ENCODE measurements around the gene PABPC1L. TPM values are rescaled to one million over a fixed set of nuclear protein-coding genes. Genes with fewer than 3 reads are reported as not detected.

Gene PABPC1L
- total RNA-seq, 1 donor from 2014 or later, result 83.6 TPM

DNA sequence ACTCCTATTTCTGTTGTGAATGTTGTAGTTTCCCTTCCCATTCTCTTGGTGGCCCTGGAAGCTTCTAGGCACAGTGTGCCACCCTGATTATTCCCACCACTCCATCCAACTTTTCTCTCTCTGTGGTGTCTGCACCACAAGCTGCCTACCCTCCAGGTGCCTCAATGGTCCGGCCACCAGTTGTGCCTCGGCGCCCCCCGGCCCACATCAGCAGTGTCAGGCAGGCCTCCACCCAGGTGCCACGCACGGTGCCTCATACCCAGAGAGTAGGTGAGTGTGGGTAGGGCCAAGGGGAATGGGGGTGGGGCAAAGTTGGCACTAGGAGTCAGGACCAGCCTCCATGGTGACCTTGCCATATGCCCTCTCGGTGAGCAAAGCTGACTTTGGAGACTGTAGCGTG is 23.1 kb downstream of the PABPC1L start:
- no peak for DNase-seq (ENCODE audit: low spot score)
- no peaks in the 10 kb centered on the region for H3K4me1 Mint-ChIP-seq (ENCODE audit: low read depth)
- H3K9me3 Mint-ChIP-seq, result no peaks in the 10 kb centered on the region
- H3K27ac Mint-ChIP-seq, result no peak overlapping the region
- H3K36me3 Mint-ChIP-seq (ENCODE audit: low read depth), result peaks cover 44% of the 10 kb centered on the region
- no peak overlapping the region for H3K4me3 Mint-ChIP-seq (ENCODE audit: low read depth)
- intact Hi-C loops (cut with micrococcal nuclease), result no loop called here
- no peaks in the 10 kb centered on the region for H3K27me3 Mint-ChIP-seq (ENCODE audit: low read depth)

DNA sequence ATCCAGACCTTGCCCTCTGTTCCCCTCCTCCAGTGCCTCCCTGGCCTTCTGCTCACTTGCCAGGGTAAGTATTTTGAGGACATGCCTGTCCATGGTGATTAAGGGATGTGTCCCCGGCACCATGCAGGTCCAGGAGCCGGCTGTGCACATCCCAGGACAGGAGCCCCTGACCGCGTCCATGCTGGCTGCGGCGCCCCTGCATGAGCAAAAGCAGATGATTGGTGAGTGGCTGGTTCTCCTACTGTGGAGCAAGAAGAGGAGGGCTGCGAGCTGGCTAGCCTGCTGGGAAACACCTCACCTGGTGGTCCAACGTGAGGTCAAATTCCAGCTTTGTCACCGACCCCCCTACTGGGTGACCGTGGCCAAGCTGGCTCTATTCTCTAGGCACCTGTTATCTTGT is 26.6 kb downstream of the PABPC1L start:
- Mint-ChIP-seq H3K27ac (no peak overlapping the region), H3K4me3 (ENCODE audit: low read depth) (no peak overlapping the region), H3K27me3 (ENCODE audit: low read depth) (no peaks in the 10 kb centered on the region), H3K9me3 (no peaks in the 10 kb centered on the region), H3K4me1 (ENCODE audit: low read depth) (peaks cover 2% of the 10 kb centered on the region), H3K36me3 (ENCODE audit: low read depth) (peaks cover 48% of the 10 kb centered on the region)
- no peak for DNase-seq (ENCODE audit: low spot score)
- intact Hi-C loops (cut with micrococcal nuclease), result no loop called here

DNA sequence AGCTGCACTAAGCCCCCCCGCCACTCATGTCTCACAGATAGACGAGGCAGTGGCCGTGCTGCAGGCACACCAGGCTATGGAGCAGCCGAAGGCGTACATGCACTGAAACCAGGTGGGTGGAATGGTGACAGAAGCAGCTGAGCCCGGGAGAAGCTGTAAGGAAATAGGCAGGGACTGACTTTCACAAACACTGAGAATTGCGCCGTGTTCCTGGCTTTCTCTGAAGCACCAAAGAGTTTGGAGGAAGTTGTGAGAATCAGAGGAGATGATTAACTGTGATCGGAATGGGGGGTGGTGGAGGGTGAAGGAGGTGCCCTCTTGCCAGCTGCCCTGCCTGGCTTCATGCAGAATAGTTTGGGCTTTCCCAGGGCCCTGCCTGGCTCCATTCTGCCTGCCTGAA is 28.8 kb downstream of the PABPC1L start:
- Mint-ChIP-seq H3K27ac (peak overlapping the region; percentile 18), H3K4me3 (ENCODE audit: low read depth) (no peak overlapping the region), H3K9me3 (no peaks in the 10 kb centered on the region), H3K4me1 (ENCODE audit: low read depth) (peaks cover 2% of the 10 kb centered on the region), H3K27me3 (ENCODE audit: low read depth) (no peaks in the 10 kb centered on the region), H3K36me3 (ENCODE audit: low read depth) (peaks cover 55% of the 10 kb centered on the region)
- DNase-seq (ENCODE audit: low spot score), result no peak
- intact Hi-C loops (cut with micrococcal nuclease), result no loop called here

- peaks cover 2% of the 10 kb centered on the region for H3K4me1 Mint-ChIP-seq (ENCODE audit: low read depth)
- DNase-seq (ENCODE audit: low spot score), result no peak
- H3K27ac Mint-ChIP-seq, result no peak overlapping the region
- no peaks in the 10 kb centered on the region for H3K27me3 Mint-ChIP-seq (ENCODE audit: low read depth)
- no peaks in the 10 kb centered on the region for H3K9me3 Mint-ChIP-seq
- intact Hi-C loops (cut with micrococcal nuclease), result no loop called here
- peaks cover 73% of the 10 kb centered on the region for H3K36me3 Mint-ChIP-seq (ENCODE audit: low read depth)
- H3K4me3 Mint-ChIP-seq (ENCODE audit: low read depth), result no peak overlapping the region
Measured at GRCh38 chr20:44941120-44941691, 31.3 kb downstream of the PABPC1L start.

GRCh38 chr20:44942264-44942973 is 32.6 kb downstream of the PABPC1L start:
- intact Hi-C loops (cut with micrococcal nuclease), result no loop called here
- H3K36me3 Mint-ChIP-seq (ENCODE audit: low read depth), result peaks cover 71% of the 10 kb centered on the region
- peaks cover 2% of the 10 kb centered on the region for H3K4me1 Mint-ChIP-seq (ENCODE audit: low read depth)
- no peak overlapping the region for H3K27ac Mint-ChIP-seq
- no peaks in the 10 kb centered on the region for H3K9me3 Mint-ChIP-seq
- H3K27me3 Mint-ChIP-seq (ENCODE audit: low read depth), result no peaks in the 10 kb centered on the region
- DNase-seq (ENCODE audit: low spot score), result no peak
- no peak overlapping the region for H3K4me3 Mint-ChIP-seq (ENCODE audit: low read depth)

DNA sequence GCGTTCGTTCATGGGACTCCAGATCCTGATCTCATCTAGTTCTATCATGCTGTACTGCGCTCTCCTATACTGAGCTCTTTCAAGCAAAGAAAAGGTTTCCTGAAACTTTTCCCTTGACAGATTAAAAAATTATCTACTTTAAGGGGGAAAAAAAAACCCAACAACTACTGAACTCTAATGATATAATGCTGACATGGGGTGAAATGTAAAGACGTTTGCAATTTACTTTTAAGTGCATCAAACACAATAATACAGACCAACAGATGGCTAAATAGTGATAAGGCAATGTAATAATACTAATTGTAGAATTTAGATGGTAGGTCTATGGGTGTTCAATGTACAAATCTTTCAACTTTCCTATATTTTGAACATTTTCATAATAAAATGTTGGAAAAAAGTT is 34.0 kb downstream of the PABPC1L start:
- no peaks in the 10 kb centered on the region for H3K4me1 Mint-ChIP-seq (ENCODE audit: low read depth)
- no peaks in the 10 kb centered on the region for H3K27me3 Mint-ChIP-seq (ENCODE audit: low read depth)
- H3K36me3 Mint-ChIP-seq (ENCODE audit: low read depth), result peaks cover 81% of the 10 kb centered on the region
- DNase-seq (ENCODE audit: low spot score), result no peak
- no peak overlapping the region for H3K27ac Mint-ChIP-seq
- no peaks in the 10 kb centered on the region for H3K9me3 Mint-ChIP-seq
- intact Hi-C loops (cut with micrococcal nuclease), result no loop called here
- H3K4me3 Mint-ChIP-seq (ENCODE audit: low read depth), result no peak overlapping the region

- Mint-ChIP-seq H3K4me1 (ENCODE audit: low read depth) (no peaks in the 10 kb centered on the region), H3K36me3 (ENCODE audit: low read depth) (peaks cover 87% of the 10 kb centered on the region), H3K4me3 (ENCODE audit: low read depth) (no peak overlapping the region), H3K27ac (no peak overlapping the region), H3K27me3 (ENCODE audit: low read depth) (no peaks in the 10 kb centered on the region), H3K9me3 (no peaks in the 10 kb centered on the region)
- DNase-seq (ENCODE audit: low spot score), result no peak
- intact Hi-C loops (cut with micrococcal nuclease), result no loop called here
Measured at GRCh38 chr20:44945261-44945660, 35.4 kb downstream of the PABPC1L start.

DNA sequence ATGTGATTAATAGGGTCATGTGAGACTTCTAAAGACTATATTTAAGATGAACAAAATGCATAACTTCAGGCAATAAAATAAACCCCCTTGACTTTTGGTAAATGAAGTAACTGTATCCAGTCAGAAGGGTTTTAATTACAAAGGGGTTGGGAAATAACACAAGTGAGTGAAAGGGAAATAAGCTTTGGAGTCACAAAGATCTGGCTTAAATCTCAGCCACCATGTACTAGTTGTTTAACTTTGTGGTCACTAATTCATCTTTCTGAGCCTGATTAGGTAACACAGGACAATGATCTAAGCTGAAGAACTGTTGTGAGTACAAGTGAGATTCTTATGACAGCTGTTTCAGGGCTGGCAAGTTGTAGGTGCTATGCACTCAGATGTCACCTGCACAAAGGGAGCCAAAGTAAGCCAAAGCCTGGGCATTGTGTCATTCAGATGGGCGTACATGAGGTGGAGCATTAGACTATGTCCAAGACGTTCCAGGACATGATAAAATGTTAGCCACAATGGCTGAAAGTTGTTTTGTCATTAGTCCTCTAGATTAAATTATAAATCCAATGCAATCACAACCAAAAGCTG is 36.5 kb downstream of the PABPC1L start:
- intact Hi-C loops (cut with micrococcal nuclease), result no loop called here
- Mint-ChIP-seq H3K36me3 (ENCODE audit: low read depth) (peaks cover 87% of the 10 kb centered on the region), H3K27ac (no peak overlapping the region)

GRCh38 chr20:44948107-44948506 is 38.2 kb downstream of the PABPC1L start:
- intact Hi-C loops (cut with micrococcal nuclease), result no loop called here
- no peak overlapping the region for H3K4me3 Mint-ChIP-seq (ENCODE audit: low read depth)
- H3K4me1 Mint-ChIP-seq (ENCODE audit: low read depth), result peaks cover 4% of the 10 kb centered on the region
- DNase-seq (ENCODE audit: low spot score), result no peak
- H3K36me3 Mint-ChIP-seq (ENCODE audit: low read depth), result peaks cover 89% of the 10 kb centered on the region
- no peak overlapping the region for H3K27ac Mint-ChIP-seq
- H3K27me3 Mint-ChIP-seq (ENCODE audit: low read depth), result no peaks in the 10 kb centered on the region
- H3K9me3 Mint-ChIP-seq, result no peaks in the 10 kb centered on the region

More for the DNA sequence above, 36.5 kb downstream of the PABPC1L start:
- no peak for DNase-seq (ENCODE audit: low spot score)
- Mint-ChIP-seq H3K9me3 (no peaks in the 10 kb centered on the region), H3K27me3 (ENCODE audit: low read depth) (no peaks in the 10 kb centered on the region), H3K4me1 (ENCODE audit: low read depth) (no peaks in the 10 kb centered on the region), H3K4me3 (ENCODE audit: low read depth) (no peak overlapping the region)

- intact Hi-C loops (cut with micrococcal nuclease), result no loop called here
- DNase-seq (ENCODE audit: low spot score), result no peak
- no peaks in the 10 kb centered on the region for H3K9me3 Mint-ChIP-seq
- H3K4me3 Mint-ChIP-seq (ENCODE audit: low read depth), result no peak overlapping the region
- H3K27ac Mint-ChIP-seq, result no peak overlapping the region
- H3K36me3 Mint-ChIP-seq (ENCODE audit: low read depth), result peaks cover 91% of the 10 kb centered on the region
- H3K27me3 Mint-ChIP-seq (ENCODE audit: low read depth), result no peaks in the 10 kb centered on the region
- H3K4me1 Mint-ChIP-seq (ENCODE audit: low read depth), result peaks cover 8% of the 10 kb centered on the region
Measured at GRCh38 chr20:44948513-44948912, 38.7 kb downstream of the PABPC1L start.

GRCh38 chr20:44950368-44950767 is 40.5 kb downstream of the PABPC1L start:
- Mint-ChIP-seq H3K27ac (no peak overlapping the region), H3K36me3 (ENCODE audit: low read depth) (peaks cover 93% of the 10 kb centered on the region)

GRCh38 chr20:44952731-44953130 is 42.9 kb downstream of the PABPC1L start:
- H3K4me3 Mint-ChIP-seq (ENCODE audit: low read depth), result no peak overlapping the region
- peaks cover 94% of the 10 kb centered on the region for H3K36me3 Mint-ChIP-seq (ENCODE audit: low read depth)
- peaks cover 19% of the 10 kb centered on the region for H3K4me1 Mint-ChIP-seq (ENCODE audit: low read depth)
- H3K27ac Mint-ChIP-seq, result no peak overlapping the region
- no peaks in the 10 kb centered on the region for H3K9me3 Mint-ChIP-seq
- DNase-seq (ENCODE audit: low spot score), result no peak
- intact Hi-C loops (cut with micrococcal nuclease), result no loop called here
- no peaks in the 10 kb centered on the region for H3K27me3 Mint-ChIP-seq (ENCODE audit: low read depth)

More at GRCh38 chr20:44950368-44950767, 40.5 kb downstream of the PABPC1L start:
- H3K9me3 Mint-ChIP-seq, result no peaks in the 10 kb centered on the region
- H3K27me3 Mint-ChIP-seq (ENCODE audit: low read depth), result no peaks in the 10 kb centered on the region
- peaks cover 8% of the 10 kb centered on the region for H3K4me1 Mint-ChIP-seq (ENCODE audit: low read depth)
- intact Hi-C loops (cut with micrococcal nuclease), result no loop called here
- no peak for DNase-seq (ENCODE audit: low spot score)
- H3K4me3 Mint-ChIP-seq (ENCODE audit: low read depth), result no peak overlapping the region

- no peak overlapping the region for H3K27ac Mint-ChIP-seq
- peaks cover 32% of the 10 kb centered on the region for H3K4me1 Mint-ChIP-seq (ENCODE audit: low read depth)
- no peak for DNase-seq (ENCODE audit: low spot score)
- peaks cover 95% of the 10 kb centered on the region for H3K36me3 Mint-ChIP-seq (ENCODE audit: low read depth)
- no peaks in the 10 kb centered on the region for H3K27me3 Mint-ChIP-seq (ENCODE audit: low read depth)
- no peaks in the 10 kb centered on the region for H3K9me3 Mint-ChIP-seq
- H3K4me3 Mint-ChIP-seq (ENCODE audit: low read depth), result no peak overlapping the region
- intact Hi-C loops (cut with micrococcal nuclease), result no loop called here
Measured at GRCh38 chr20:44954211-44954610, 44.4 kb downstream of the PABPC1L start.

Data from activated T-helper 2 cell treated with anti-CD3 and anti-CD28 coated beads, Interferon-gamma antibody, Interleukin-2, Interleukin-4, amounts not matched to agents 10 μg/mL and 5 μg/mL and 100 μg/mL, durations not matched to agents 14 hours and 24 hours and 36 hours (primary cell).